ENCODE results near the gene PTPRN2. TPM values are rescaled to one million over a fixed set of nuclear protein-coding genes. Genes with fewer than 3 reads are reported as not detected.

The PTPRN2 gene
- total and polyA plus RNA-seq, 2 of the 13 experiments (the other 11 are each of a cell fraction or from before 2014, with no cell fraction given), result 2.5 to 24.2 TPM

GRCh38 chr7:157568106-157568769 is 1019.4 kb downstream of the PTPRN2 start (continued):
- TF ChIP-seq ZNF142 (CRISPR knock-in tag; IDR thresholded peaks at IDR 0.05) (no peak), ZNF12 (CRISPR knock-in tag; IDR thresholded peaks at IDR 0.05) (no peak), ZSCAN30 (CRISPR knock-in tag; IDR thresholded peaks at IDR 0.05) (no peak), ZC3H13 (CRISPR knock-in tag; IDR thresholded peaks at IDR 0.05) (no peak), NFYC (CRISPR knock-in tag; IDR thresholded peaks at IDR 0.05) (no peak), LRRFIP1 (CRISPR knock-in tag; conservative IDR thresholded peaks at IDR 0.05) (no peak), DDIT3 (CRISPR knock-in tag; IDR thresholded peaks at IDR 0.05) (no peak), BRCA1 (CRISPR knock-in tag; IDR thresholded peaks at IDR 0.05) (no peak), ZNF776 (CRISPR knock-in tag; IDR thresholded peaks at IDR 0.05) (peak; percentile 53; the same call in 1 of the 2 replicates), FUBP1 (CRISPR knock-in tag; IDR thresholded peaks at IDR 0.05; ENCODE audit: borderline replicate concordance) (no peak), PRDM4 (CRISPR knock-in tag; IDR thresholded peaks at IDR 0.05; ENCODE audit: borderline replicate concordance) (no peak), TRIM22 (IDR thresholded peaks at IDR 0.05) (no peak), ARHGAP35 (CRISPR knock-in tag; IDR thresholded peaks at IDR 0.05; ENCODE audit: borderline replicate concordance) (no peak), ZFYVE20 (CRISPR knock-in tag; IDR thresholded peaks at IDR 0.05; ENCODE audit: borderline replicate concordance, low read depth) (peak; percentile 69; the same call in 1 of the 2 replicates)
